ENCODE results near the gene PERCC1.

The PERCC1 gene

DNA sequence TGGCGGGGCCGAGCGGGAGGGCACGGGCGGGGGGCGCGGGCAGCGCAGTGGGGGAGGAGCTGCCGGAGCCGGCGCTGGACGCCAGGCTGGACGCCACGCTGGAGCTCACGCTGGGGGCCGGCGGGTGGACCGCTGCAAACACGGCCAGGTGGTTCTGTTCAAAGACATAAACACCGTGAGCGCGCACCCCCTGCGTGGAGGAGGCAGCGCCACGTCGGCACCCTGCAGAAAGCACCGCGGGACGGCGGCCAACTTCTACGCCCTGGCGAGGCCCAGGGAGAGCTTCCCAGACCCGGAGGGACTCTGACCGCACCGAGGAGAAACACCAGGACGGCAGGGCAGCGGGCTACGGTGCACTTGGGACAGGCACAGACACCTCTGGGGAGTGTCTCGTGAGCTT lies 45.6 kb upstream of the PERCC1 start:
- Histone ChIP-seq H3K9me3 (ENCODE audit: insufficient read depth, low read length) (no peaks in the 10 kb centered on the region), H3K4me3 (ENCODE audit: insufficient read depth, low read length, poor library complexity, severe bottlenecking) (no peak overlapping the region), H2AFZ (ENCODE audit: low read depth, low read length, severe bottlenecking) (no peak overlapping the region), H3F3A (ENCODE audit: insufficient read depth) (no peaks in the 10 kb centered on the region), H3K36me3 (ENCODE audit: low read length) (no peaks in the 10 kb centered on the region), H3K9ac (ENCODE audit: low read length) (no peak overlapping the region), H3K79me2 (ENCODE audit: insufficient read depth, low read length) (no peaks in the 10 kb centered on the region), H3K9me2 (replicated peaks; ENCODE audit: insufficient read depth, low read length) (no peaks in the 10 kb centered on the region), H3K27me3 (ENCODE audit: low read length) (no peaks in the 10 kb centered on the region), H3K4me2 (ENCODE audit: low read depth, low read length, poor library complexity, severe bottlenecking) (no peak overlapping the region), H3K27ac (ENCODE audit: low read depth, low read length) (no peak overlapping the region), H4K20me1 (ENCODE audit: low read depth, low read length) (no peaks in the 10 kb centered on the region)
- TF ChIP-seq, protein P1, sequence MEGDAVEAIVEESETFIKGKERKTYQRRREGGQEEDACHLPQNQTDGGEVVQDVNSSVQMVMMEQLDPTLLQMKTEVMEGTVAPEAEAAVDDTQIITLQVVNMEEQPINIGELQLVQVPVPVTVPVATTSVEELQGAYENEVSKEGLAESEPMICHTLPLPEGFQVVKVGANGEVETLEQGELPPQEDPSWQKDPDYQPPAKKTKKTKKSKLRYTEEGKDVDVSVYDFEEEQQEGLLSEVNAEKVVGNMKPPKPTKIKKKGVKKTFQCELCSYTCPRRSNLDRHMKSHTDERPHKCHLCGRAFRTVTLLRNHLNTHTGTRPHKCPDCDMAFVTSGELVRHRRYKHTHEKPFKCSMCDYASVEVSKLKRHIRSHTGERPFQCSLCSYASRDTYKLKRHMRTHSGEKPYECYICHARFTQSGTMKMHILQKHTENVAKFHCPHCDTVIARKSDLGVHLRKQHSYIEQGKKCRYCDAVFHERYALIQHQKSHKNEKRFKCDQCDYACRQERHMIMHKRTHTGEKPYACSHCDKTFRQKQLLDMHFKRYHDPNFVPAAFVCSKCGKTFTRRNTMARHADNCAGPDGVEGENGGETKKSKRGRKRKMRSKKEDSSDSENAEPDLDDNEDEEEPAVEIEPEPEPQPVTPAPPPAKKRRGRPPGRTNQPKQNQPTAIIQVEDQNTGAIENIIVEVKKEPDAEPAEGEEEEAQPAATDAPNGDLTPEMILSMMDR (IDR thresholded peaks at IDR 0.05; ENCODE audit: insufficient read depth, low read length, poor library complexity, severe bottlenecking): no peak
- TF ChIP-seq EZH2phosphoT487 (conservative IDR thresholded peaks at IDR 0.05; ENCODE audit: low read length): no peak

DNA sequence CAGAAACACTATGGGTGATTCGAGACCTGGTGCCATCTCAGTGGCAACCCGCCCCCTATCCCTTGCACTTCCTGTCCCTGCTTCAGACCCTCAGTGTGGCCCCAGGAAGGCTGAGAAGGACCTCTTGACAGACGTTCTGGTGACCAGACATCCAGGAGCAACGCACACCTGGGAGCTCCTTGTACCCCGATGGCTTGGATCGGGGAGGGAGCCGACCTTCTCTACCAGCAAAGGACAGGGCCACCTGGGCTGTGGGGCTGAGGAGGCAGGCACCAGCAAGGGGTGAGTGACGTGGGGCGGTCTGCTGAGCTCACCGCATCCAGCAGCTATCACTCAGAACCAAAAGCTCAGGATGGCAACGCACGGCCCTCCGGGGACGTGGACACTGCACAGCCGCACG lies 43.5 kb upstream of the PERCC1 start:
- no peaks in the 10 kb centered on the region for H3K27me3 ChIP-seq (ENCODE audit: low read length)
- no peak overlapping the region for H3K9ac ChIP-seq (ENCODE audit: low read length)
- no peaks in the 10 kb centered on the region for H4K20me1 ChIP-seq (ENCODE audit: low read depth, low read length)
- no peak overlapping the region for H3K4me3 ChIP-seq (ENCODE audit: insufficient read depth, low read length, poor library complexity, severe bottlenecking)
- TF ChIP-seq EZH2phosphoT487 (conservative IDR thresholded peaks at IDR 0.05; ENCODE audit: low read length): no peak
- TF ChIP-seq, protein P1 (IDR thresholded peaks at IDR 0.05; ENCODE audit: insufficient read depth, low read length, poor library complexity, severe bottlenecking): no peak
- H2AFZ ChIP-seq (ENCODE audit: low read depth, low read length, severe bottlenecking): no peak overlapping the region
- H3K4me2 ChIP-seq (ENCODE audit: low read depth, low read length, poor library complexity, severe bottlenecking): no peak overlapping the region
- H3K27ac ChIP-seq (ENCODE audit: low read depth, low read length): no peak overlapping the region
- no peaks in the 10 kb centered on the region for H3K36me3 ChIP-seq (ENCODE audit: low read length)
- H3K9me3 ChIP-seq (ENCODE audit: insufficient read depth, low read length): no peaks in the 10 kb centered on the region
- H3F3A ChIP-seq (ENCODE audit: insufficient read depth): no peaks in the 10 kb centered on the region
- H3K79me2 ChIP-seq (ENCODE audit: insufficient read depth, low read length): no peaks in the 10 kb centered on the region
- no peaks in the 10 kb centered on the region for H3K9me2 ChIP-seq (replicated peaks; ENCODE audit: insufficient read depth, low read length)

DNA sequence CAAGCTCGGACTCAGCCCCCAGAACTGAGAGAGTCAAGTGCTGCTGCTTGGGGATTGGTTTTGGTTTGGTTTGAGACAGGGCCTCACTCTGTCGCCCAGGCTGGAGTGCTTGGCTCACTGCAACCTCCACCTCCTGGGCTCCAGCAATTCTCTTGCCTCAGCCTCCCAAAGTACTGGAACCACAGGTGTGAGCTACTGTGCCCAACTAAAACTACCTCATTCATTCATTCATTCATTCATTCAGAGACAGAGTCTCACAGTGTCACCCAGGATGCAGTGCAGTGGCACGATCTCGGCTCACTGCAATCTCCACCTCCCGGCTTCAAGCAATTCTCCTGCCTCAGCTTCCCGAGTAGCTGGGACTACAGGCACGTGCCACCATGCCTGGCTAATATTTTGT lies 41.1 kb upstream of the PERCC1 start:
- Histone ChIP-seq H3F3A (ENCODE audit: insufficient read depth) (no peaks in the 10 kb centered on the region), H3K4me3 (ENCODE audit: insufficient read depth, low read length, poor library complexity, severe bottlenecking) (no peak overlapping the region), H3K79me2 (ENCODE audit: insufficient read depth, low read length) (no peaks in the 10 kb centered on the region), H3K9ac (ENCODE audit: low read length) (no peak overlapping the region), H3K9me2 (replicated peaks; ENCODE audit: insufficient read depth, low read length) (no peaks in the 10 kb centered on the region), H3K9me3 (ENCODE audit: insufficient read depth, low read length) (no peaks in the 10 kb centered on the region), H3K27me3 (ENCODE audit: low read length) (no peaks in the 10 kb centered on the region), H2AFZ (ENCODE audit: low read depth, low read length, severe bottlenecking) (no peak overlapping the region), H3K27ac (ENCODE audit: low read depth, low read length) (no peak overlapping the region), H4K20me1 (ENCODE audit: low read depth, low read length) (no peaks in the 10 kb centered on the region), H3K4me2 (ENCODE audit: low read depth, low read length, poor library complexity, severe bottlenecking) (no peak overlapping the region), H3K36me3 (ENCODE audit: low read length) (no peaks in the 10 kb centered on the region)
- no peak for TF ChIP-seq EZH2phosphoT487 (conservative IDR thresholded peaks at IDR 0.05; ENCODE audit: low read length)
- TF ChIP-seq, protein P1 (IDR thresholded peaks at IDR 0.05; ENCODE audit: insufficient read depth, low read length, poor library complexity, severe bottlenecking): no peak

Data from SU-DHL-6 (cell line).